SU-DHL-6 (cell line): ENCODE data around the gene OR8B8.
"Not testable (repeated sequence)": the region's sequence is repeated elsewhere in the genome, so short reads cannot be mapped to it uniquely, and the experiment has no call there.

Experiments used
- H2AFZ ChIP-seq: fragments of 200-600 bp; sonication (generic); 2 replicates; pipeline ENCODE4 v1.6.1; 2014; ENCODE audit warnings: low read depth, mild to moderate bottlenecking, moderate library complexity, mixed read lengths, antibody characterized with exemption, low read length; ENCODE audit not compliant: severe bottlenecking
- H3F3A ChIP-seq: fragments of 200-600 bp; shearing (Covaris generic); 2 replicates; pipeline ENCODE4 v1.6.0; 2016; ENCODE audit warnings: antibody characterized with exemption, mild to moderate bottlenecking; ENCODE audit not compliant: insufficient read depth
- H3K27ac ChIP-seq: fragments of 200-600 bp; sonication (generic); 2 replicates; pipeline ENCODE4 v1.5.1; 2016; ENCODE audit warnings: low read depth, mild to moderate bottlenecking, low read length, moderate library complexity, mixed read lengths
- H3K27me3 ChIP-seq: fragments of 200-600 bp; sonication (generic), shearing (Covaris generic); 2 replicates; pipeline ENCODE4 v1.6.0; 2014; ENCODE audit warnings: mild to moderate bottlenecking, low read length
- H3K36me3 ChIP-seq: fragments of 200-600 bp; sonication (generic); 2 replicates; pipeline ENCODE4 v1.6.1; 2014; ENCODE audit warnings: mild to moderate bottlenecking, low read length, mixed read lengths
- H3K4me2 ChIP-seq: fragments of 300-600, 200-600 bp; shearing (Covaris generic), sonication (generic); 2 replicates; pipeline ENCODE4 v1.6.0; 2014; ENCODE audit warnings: low read length, low read depth, mild to moderate bottlenecking; ENCODE audit not compliant: poor library complexity, severe bottlenecking
- H3K4me3 ChIP-seq: fragments of 200-600 bp; sonication (generic); 2 replicates; pipeline ENCODE4 v1.5.1; 2014; ENCODE audit warnings: antibody characterized with exemption, low read length, mild to moderate bottlenecking, mixed read lengths; ENCODE audit not compliant: insufficient read depth, poor library complexity, severe bottlenecking
- H3K79me2 ChIP-seq: fragments of 200-600 bp; sonication (generic); 2 replicates; pipeline ENCODE4 v1.6.1; 2014; ENCODE audit warnings: mild to moderate bottlenecking, low read length, moderate library complexity; ENCODE audit not compliant: insufficient read depth
- H3K9ac ChIP-seq: fragments of 200-600 bp; sonication (generic); 2 replicates; pipeline ENCODE4 v1.7.0; 2014; ENCODE audit warnings: mild to moderate bottlenecking, low read length
- H3K9me2 ChIP-seq: fragments of 200-600 bp; sonication (generic); replicated peaks from 2 replicates; pipeline ENCODE4 v1.6.1; 2014; ENCODE audit warnings: low read length; ENCODE audit not compliant: insufficient read depth
- H3K9me3 ChIP-seq: fragments of 200-600 bp; sonication (generic); 2 replicates; pipeline ENCODE4 v1.6.1; 2014; ENCODE audit warnings: low read length, mixed read lengths; ENCODE audit not compliant: insufficient read depth
- H4K20me1 ChIP-seq: fragments of 200-600 bp; sonication (generic); 2 replicates; pipeline ENCODE4 v1.6.1; 2014; ENCODE audit warnings: low read depth, mild to moderate bottlenecking, antibody characterized with exemption, low read length, moderate library complexity, mixed read lengths
- CTCF ChIP-seq: fragments of 200-600 bp; sonication (generic); IDR thresholded peaks from one replicate; pipeline ENCODE4 v1.5.1; 2017; ENCODE audit warnings: antibody characterized with exemption, mild to moderate bottlenecking, low read length, moderate library complexity; ENCODE audit not compliant: insufficient read depth, poor library complexity, severe bottlenecking
- EZH2phosphoT487 ChIP-seq: fragments of 200-600 bp; sonication (generic), shearing (Covaris generic); conservative IDR thresholded peaks from 2 replicates; pipeline ENCODE4 v1.6.1; 2018; ENCODE audit warnings: mild to moderate bottlenecking, antibody characterized with exemption, low read length, moderate library complexity, mixed read lengths

OR8B8 gene

DNA sequence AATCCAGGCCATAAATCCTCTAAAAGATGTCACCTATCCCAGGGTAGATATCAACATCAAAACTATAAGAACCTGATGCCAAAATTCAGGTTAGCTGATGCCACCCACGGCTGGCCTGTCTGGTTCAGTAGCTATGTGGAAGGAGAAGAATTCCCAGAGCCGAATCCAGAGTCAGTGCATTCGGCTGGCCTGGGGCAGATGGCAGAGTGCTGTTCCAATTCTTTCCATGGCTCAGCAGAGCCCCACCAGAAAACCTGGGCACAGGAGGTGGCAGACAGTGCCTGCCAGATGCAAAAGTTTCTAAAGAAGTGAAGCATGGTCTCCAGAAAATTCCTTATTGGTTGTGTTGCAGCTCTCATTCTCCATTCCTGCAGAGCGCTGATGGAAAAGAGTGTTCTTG is 19.9 kb upstream of the OR8B8 start:
- Histone ChIP-seq H3K27ac (no peak overlapping the region), H2AFZ (no peak overlapping the region), H3K27me3 (no peaks in the 10 kb centered on the region)

DNA sequence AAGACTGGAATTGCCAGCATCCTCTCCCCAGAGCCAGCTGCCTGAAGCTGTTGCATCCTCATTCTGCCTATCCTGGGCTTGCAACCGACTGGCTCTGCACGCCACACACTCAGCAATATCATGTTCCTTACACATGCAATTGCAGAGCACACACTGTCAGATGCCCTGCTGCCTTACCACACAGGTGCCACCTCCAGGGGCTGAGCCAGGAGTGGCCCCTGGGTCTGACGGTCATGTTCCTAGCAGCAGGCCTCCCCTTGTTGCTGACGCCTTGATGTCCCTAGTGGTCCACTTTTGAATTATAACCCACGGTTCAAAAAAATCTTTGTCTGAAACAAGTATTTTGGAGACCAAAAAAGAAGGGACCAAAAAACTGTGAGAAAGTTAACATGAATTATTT is 18.5 kb upstream of the OR8B8 start:
- H2AFZ ChIP-seq: no peak overlapping the region
- no peak overlapping the region for H3K4me3 ChIP-seq
- no peaks in the 10 kb centered on the region for H3K9me2 ChIP-seq
- no peak overlapping the region for H3K4me2 ChIP-seq
- H3F3A ChIP-seq: no peaks in the 10 kb centered on the region
- H3K9me3 ChIP-seq: no peaks in the 10 kb centered on the region
- H3K36me3 ChIP-seq: no peaks in the 10 kb centered on the region
- no peaks in the 10 kb centered on the region for H4K20me1 ChIP-seq
- H3K9ac ChIP-seq: no peak overlapping the region
- no peaks in the 10 kb centered on the region for H3K79me2 ChIP-seq
- H3K27me3 ChIP-seq: no peaks in the 10 kb centered on the region
- TF ChIP-seq CTCF: no peak
- TF ChIP-seq EZH2phosphoT487: no peak
- H3K27ac ChIP-seq: no peak overlapping the region

More for the DNA sequence above, 19.9 kb upstream of the OR8B8 start:
- no peaks in the 10 kb centered on the region for H4K20me1 ChIP-seq
- no peak overlapping the region for H3K4me2 ChIP-seq
- no peaks in the 10 kb centered on the region for H3K79me2 ChIP-seq
- H3K36me3 ChIP-seq: no peaks in the 10 kb centered on the region
- no peak overlapping the region for H3K4me3 ChIP-seq
- no peak overlapping the region for H3K9ac ChIP-seq
- no peaks in the 10 kb centered on the region for H3K9me2 ChIP-seq
- no peaks in the 10 kb centered on the region for H3K9me3 ChIP-seq
- TF ChIP-seq EZH2phosphoT487: no peak
- TF ChIP-seq CTCF: no peak
- H3F3A ChIP-seq: no peaks in the 10 kb centered on the region

DNA sequence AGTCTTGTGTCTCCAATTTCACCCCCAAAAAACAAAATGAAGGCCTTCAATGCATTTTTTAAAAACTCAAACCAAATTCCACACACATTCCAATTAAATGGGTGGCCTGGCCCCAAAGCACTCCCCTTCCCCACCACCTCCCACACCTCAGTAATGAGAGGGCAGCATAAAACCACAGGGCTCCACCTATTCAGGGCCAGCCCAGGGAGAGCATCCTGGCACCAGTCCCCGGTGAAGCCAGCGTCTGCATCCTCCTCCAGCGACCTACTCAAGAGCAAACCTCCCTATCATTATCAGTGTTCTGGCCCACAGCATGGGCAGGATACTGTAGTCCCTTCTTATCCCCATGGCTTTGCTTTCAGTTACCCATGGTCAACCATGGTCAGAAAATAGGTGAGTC is 17.8 kb upstream of the OR8B8 start:
- H3K4me3 ChIP-seq: no peak overlapping the region
- TF ChIP-seq EZH2phosphoT487 (no peak), CTCF (no peak)
- H3K4me2 ChIP-seq: no peak overlapping the region
- H3K79me2 ChIP-seq: no peaks in the 10 kb centered on the region
- H3K9me2 ChIP-seq: no peaks in the 10 kb centered on the region
- H4K20me1 ChIP-seq: no peaks in the 10 kb centered on the region
- H3K27me3 ChIP-seq: no peaks in the 10 kb centered on the region
- H2AFZ ChIP-seq: no peak overlapping the region
- H3K27ac ChIP-seq: no peak overlapping the region
- no peaks in the 10 kb centered on the region for H3K36me3 ChIP-seq
- no peaks in the 10 kb centered on the region for H3K9me3 ChIP-seq
- H3F3A ChIP-seq: no peaks in the 10 kb centered on the region
- H3K9ac ChIP-seq: no peak overlapping the region

- H3K4me3 ChIP-seq: no peak overlapping the region
- no peaks in the 10 kb centered on the region for H3F3A ChIP-seq
- H3K36me3 ChIP-seq: no peaks in the 10 kb centered on the region
- H3K79me2 ChIP-seq: no peaks in the 10 kb centered on the region
- H4K20me1 ChIP-seq: no peaks in the 10 kb centered on the region
- no peak for TF ChIP-seq EZH2phosphoT487
- TF ChIP-seq CTCF: no peak
- no peak overlapping the region for H2AFZ ChIP-seq
- no peak overlapping the region for H3K27ac ChIP-seq
- H3K4me2 ChIP-seq: no peak overlapping the region
- H3K9ac ChIP-seq: no peak overlapping the region
- H3K9me2 ChIP-seq: no peaks in the 10 kb centered on the region
- no peaks in the 10 kb centered on the region for H3K27me3 ChIP-seq
- H3K9me3 ChIP-seq: no peaks in the 10 kb centered on the region
Measured at GRCh38 chr11:124460459-124460858, 15.0 kb upstream of the OR8B8 start.

DNA sequence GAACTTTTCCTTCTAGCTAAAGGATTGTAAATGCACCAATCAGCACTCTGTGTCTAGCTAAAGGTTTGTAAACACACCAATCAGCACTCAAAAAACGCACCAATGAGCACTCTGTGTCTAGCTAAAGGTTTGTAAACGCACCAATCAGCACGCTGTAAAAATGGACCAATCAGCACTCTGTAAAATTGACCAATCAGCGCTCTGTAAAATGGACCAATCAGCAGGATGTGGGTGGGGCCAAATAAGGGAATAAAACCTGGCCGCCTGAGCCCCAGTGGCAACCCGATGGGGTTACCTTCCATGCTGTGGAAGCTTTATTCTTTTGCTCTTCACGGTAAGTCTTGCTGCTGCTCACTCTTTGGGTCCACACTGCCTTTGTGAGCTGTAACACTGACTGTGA is 13.9 kb upstream of the OR8B8 start:
- not testable (repeated sequence) for H3K27ac ChIP-seq, H3K9me3 ChIP-seq, H3K4me3 ChIP-seq, H2AFZ ChIP-seq, H3K36me3 ChIP-seq, H3K79me2 ChIP-seq, H3K4me2 ChIP-seq, H3K9ac ChIP-seq, H3K9me2 ChIP-seq, H3F3A ChIP-seq, H4K20me1 ChIP-seq, H3K27me3 ChIP-seq
